GM12878 (cell line): Measurements from ENCODE around the gene DDIT3. TPM values are rescaled to one million over a fixed set of nuclear protein-coding genes. Genes with fewer than 3 reads are reported as not detected.

ENCODE experiments used
- ATAC-seq: fragments of 200-7000 bp; cut with Tn5 transposase; 3 replicates; pipeline ENCODE4 v1.9.1; 2020; ENCODE audit warnings: mild to moderate bottlenecking, moderate library complexity
- BruUV-seq: library from RNA; stranded (reverse); fragments of 400-500 nt; replicated peaks from 2 replicates; lab custom pipeline; 2021; lab: Mats Ljungman, UMichigan
- CTCF ChIA-PET: fragments of 300-600 bp; sonication (Branson Sonifier 250); formaldehyde crosslinking; extraction: SDS; loops from one replicate; lab custom pipeline; 2021; ENCODE audit warnings: inconsistent platforms; lab: Yijun Ruan, JAX
- POLR2A ChIA-PET: fragments of 350-600 bp; formaldehyde crosslinking; extraction: SDS; loops from one replicate; lab custom pipeline; 2021; ENCODE audit warnings: inconsistent platforms; lab: Charles Lee
- RAD21 ChIA-PET: fragments of 300-600 bp; sonication (Branson Sonifier 250); formaldehyde crosslinking; loops from one replicate; lab custom pipeline; 2023; ENCODE audit warnings: antibody characterized with exemption; ENCODE audit not compliant: unreplicated experiment; lab: Charles Lee
- SMC1A ChIA-PET: fragments of 300-600 bp; sonication (Branson Sonifier 250); formaldehyde crosslinking; loops from one replicate; lab custom pipeline; 2023; ENCODE audit not compliant: unreplicated experiment, uncharacterized antibody; lab: Charles Lee
- DNase-seq: peaks from one replicate; pipeline ENCODE4 v3.0.0-alpha.2; 2011; ENCODE audit warnings: low read depth, low spot score
- FAIRE-seq: peaks from 3 replicates; lab custom pipeline; 2011; peaks lifted over from hg19 to GRCh38; lab: Jason Lieb, UNC
- H2AFZ ChIP-seq: 2 replicates; pipeline ENCODE4 v1.6.0; 2011; ENCODE audit warnings: low read depth, low read length, control low read depth; ENCODE audit not compliant: control insufficient read depth
- H3K27ac ChIP-seq: 2 replicates; pipeline ENCODE4 v1.5.1; 2011; ENCODE audit warnings: control low read depth; ENCODE audit not compliant: control insufficient read depth, insufficient read depth
- H3K27me3 ChIP-seq, 2 experiments: replicated peaks in 1 of 2; 2 replicates each; pipeline versions ENCODE4 v1.6.0 to v1.6.1; 2011; ENCODE audit warnings: low read length in 1 of 2; ENCODE audit not compliant: control insufficient read depth in 2 of 2, insufficient read depth in 2 of 2
- H3K36me3 ChIP-seq, 2 experiments: 2 replicates each; pipeline ENCODE4 v1.5.1; 2011; ENCODE audit warnings: low read length in 1 of 2; ENCODE audit not compliant: control insufficient read depth in 2 of 2, insufficient read depth in 2 of 2
- H3K4me1 ChIP-seq: 2 replicates; pipeline ENCODE4 v1.6.1; 2011; ENCODE audit warnings: mild to moderate bottlenecking, low read length, moderate library complexity, mixed read lengths; ENCODE audit not compliant: control insufficient read depth, insufficient read depth
- H3K4me2 ChIP-seq: 2 replicates; pipeline ENCODE4 v1.6.0; 2011; ENCODE audit warnings: control low read depth; ENCODE audit not compliant: control insufficient read depth, insufficient read depth
- H3K4me3 ChIP-seq: fragments of 200-600 bp; sonication (generic); 2 replicates; pipeline ENCODE4 v1.5.1; 2016
- H3K79me2 ChIP-seq: 2 replicates; pipeline ENCODE4 v1.6.0; 2011; ENCODE audit warnings: low read length; ENCODE audit not compliant: control insufficient read depth, insufficient read depth
- H3K9ac ChIP-seq: 2 replicates; pipeline ENCODE4 v1.8.0; 2011; ENCODE audit warnings: low read length, control low read depth, mixed read lengths; ENCODE audit not compliant: control insufficient read depth, insufficient read depth
- H3K9me3 ChIP-seq: replicated peaks from 3 replicates; pipeline ENCODE4 v1.5.1; 2011; ENCODE audit warnings: mild to moderate bottlenecking, low read length; ENCODE audit not compliant: control insufficient read depth, insufficient read depth
- H4K20me1 ChIP-seq: 2 replicates; pipeline ENCODE4 v1.6.0; 2011; ENCODE audit not compliant: control insufficient read depth, insufficient read depth
- CTCF ChIP-seq, 3 experiments: IDR thresholded peaks in 2 of 3; conservative IDR thresholded peaks in 1 of 3; 2 replicates each; pipeline ENCODE4 v1.5.1; 2011; ENCODE audit warnings: low read depth in 3 of 3, low read length in 3 of 3, mild to moderate bottlenecking in 3 of 3, control low read depth in 2 of 3, moderate library complexity in 2 of 3, inconsistent platforms in 1 of 3, mixed read lengths in 1 of 3; ENCODE audit not compliant: control insufficient read depth in 2 of 3, insufficient read depth in 1 of 3; ENCODE audit errors: extremely low read depth in 1 of 3
- EGR1 ChIP-seq, 2 experiments: IDR thresholded peaks; 1 replicate in 1 of 2; 2 replicates in 1 of 2; pipeline ENCODE4 v1.6.1; 2011 to 2012; ENCODE audit warnings: low read depth in 2 of 2, low read length in 2 of 2, borderline replicate concordance in 1 of 2, mild to moderate bottlenecking in 1 of 2, moderate library complexity in 1 of 2
- HCFC1 ChIP-seq: fragments of 150-350 bp; IDR thresholded peaks from 2 replicates; pipeline ENCODE4 v1.6.1; 2014; ENCODE audit warnings: low read length
- POLR2A ChIP-seq: IDR thresholded peaks from 2 replicates; pipeline ENCODE4 v1.6.1; 2011; ENCODE audit warnings: low read depth, mild to moderate bottlenecking, low read length
- WGBS: methylation state at CpG from one replicate; pipeline ENCODE4 v1.1.6; 2016; ENCODE audit warnings: low lambda C conversion rate; ENCODE audit not compliant: insufficient replicate concordance, insufficient coverage; ENCODE audit errors: missing lambda C conversion rate; 5-methylcytosine and 5-hydroxymethylcytosine counted together
- in situ Hi-C: fragments of 300-500 bp; cut with MboI; formaldehyde crosslinking; loops from 9 replicates; pipeline ENCODE4 v1.14.3; 2018; ENCODE audit warnings: mixed read lengths
- intact Hi-C: fragments of 100-400 bp; cut with micrococcal nuclease; formaldehyde crosslinking; loops from one replicate; pipeline ENCODE4 v1.14.2; 2022; ENCODE audit not compliant: unreplicated experiment
- polyA plus RNA-seq, 11 experiments: library from polyadenylated mRNA; depleted of rRNA in 4 of 11; unstranded in 6 of 11; stranded (reverse) in 5 of 11; fragments of >200 nt; fragmentation: Nextera tagmentation in 4 of 11; fragmentation: Illumina TruSeq in 1 of 11; extraction: Ambion mirVana in 4 of 11; extraction: Trizol in 1 of 11; gene quantifications; 1 replicate in 1 of 11; 2 replicates in 10 of 11; pipeline versions ENCODE4 v1.2.1 to v1.2.3, GENCODE V29; 2011 to 2016; ENCODE audit warnings: inconsistent platforms in 2 of 11, missing spikeins in 2 of 11, low read depth in 1 of 11
- total RNA-seq, 4 experiments: library from RNA; depleted of rRNA in 3 of 4; stranded (reverse); fragments of >200 nt in 3 of 4; fragmentation: Illumina TruSeq in 1 of 4; extraction: Trizol in 1 of 4; gene quantifications; 2 replicates each; pipeline versions ENCODE4 v1.2.1 to v1.2.3, GENCODE V29; 2013 to 2021

The DDIT3 gene
- total and polyA plus RNA-seq, 10 of the 15 experiments (the other 5 are each of a cell fraction or from before 2014, with no cell fraction given): 9.2 to 28.9 (median 15.5) TPM

GRCh38 chr12:57549909-57550640, 29.8 kb upstream of the DDIT3 start, which contains the start of gene KIF5A:
Gene KIF5A (plus strand): TSS chr12:57550044. CDS start chr12:57550272, 228 bp downstream.
- CTCF ChIA-PET: no interaction called here
- Histone ChIP-seq H4K20me1 (no peaks in the 10 kb centered on the region), H3K27ac (no peak within 1 kb of the TSS), H3K9ac (no peak within 1 kb of the TSS; the same call in 1 of the 2 replicates), H3K4me2 (peak within 1 kb of the TSS; percentile 84), H3K4me1 (peaks cover 9% of the 10 kb centered on the region; the same call in 1 of the 2 replicates), H3K79me2 (peaks cover 16% of the 10 kb centered on the region), H2AFZ (peak within 1 kb of the TSS; percentile 68), H3K9me3 (no peaks in the 10 kb centered on the region), H3K4me3 (peak within 1 kb of the TSS; percentile 73), H3K36me3 (no peaks in the 10 kb centered on the region), H3K27me3 (peaks cover 0 to 3% of the 10 kb centered on the region in 2 experiments; a peak in 2 of 4 replicates)
- 8% methylated on average over 33 of the region's 52 CpGs for WGBS
- in situ Hi-C loops (no loop called here), intact Hi-C loops (no loop called here)
- BruUV-seq: no TSS peak
- SMC1A ChIA-PET: no interaction called here
- FAIRE-seq (no peak), ATAC-seq (peak; percentile 58), DNase-seq (no peak)
- TF ChIP-seq POLR2A (peak; percentile 41; the same call in 1 of the 2 replicates), HCFC1 (no peak), EGR1 (IDR thresholded peaks at IDR 0.05; ENCODE audit: borderline replicate concordance in 1 of 2, low read depth in 2 of 2, low read length in 2 of 2) (peak in 1 of 2 experiments; percentile 57; a peak in 1 of 3 replicates), CTCF (IDR thresholded peaks at IDR 0.05 in 2 of 3, conservative IDR thresholded peaks at IDR 0.05 in 1 of 3; ENCODE audit: control insufficient read depth in 2 of 3, extremely low read depth in 1 of 3, insufficient read depth in 1 of 3, low read depth in 3 of 3, low read length in 3 of 3) (peak in 1 of 3 experiments; percentile 17; a peak in 1 of 6 replicates)
- RAD21 ChIA-PET: no interaction called here
- POLR2A ChIA-PET: no interaction called here
